Transverse colon (tissue), 4 donors: ENCODE data around the gene INTS11. TPM values are rescaled to one million over a fixed set of nuclear protein-coding genes. Genes with fewer than 3 reads are reported as not detected.

Experiments
- DNase-seq: peaks from one replicate; pipeline ENCODE4 v3.0.0-alpha.2; 2019
- H3K27ac ChIP-seq, 4 donors: fragments of 200-600 bp; sonication (generic); 2 replicates each; pipeline ENCODE4 v1.5.1; 2016 to 2018; ENCODE audit warnings: inconsistent platforms in 4 of 4
- H3K27me3 ChIP-seq: fragments of 200-600 bp; sonication (generic); 2 replicates; pipeline ENCODE4 v1.5.1; 2017; ENCODE audit warnings: inconsistent platforms
- H3K36me3 ChIP-seq, 4 donors: fragments of 200-600 bp; sonication (generic); 2 replicates each; pipeline ENCODE4 v1.5.1; 2017 to 2019; ENCODE audit warnings: inconsistent platforms in 4 of 4
- H3K4me1 ChIP-seq, 4 donors: fragments of 200-600 bp; sonication (generic); 2 replicates each; pipeline ENCODE4 v1.5.1; 2017 to 2020; ENCODE audit warnings: inconsistent platforms in 4 of 4
- H3K4me3 ChIP-seq, 4 donors: fragments of 200-600 bp; sonication (generic); 1 replicate in 1 of 4; 2 replicates in 3 of 4; pipeline versions ENCODE4 v1.5.1 to v1.6.1; 2017 to 2019; ENCODE audit warnings: inconsistent platforms in 4 of 4
- H3K9me3 ChIP-seq, 2 donors: fragments of 200-600 bp; sonication (generic); 2 replicates each; pipeline ENCODE4 v1.5.1; 2017 to 2019; ENCODE audit warnings: inconsistent platforms in 2 of 2
- CTCF ChIP-seq, 5 experiments: fragments of 200-600 bp in 3 of 5; fragments of 450-650 bp in 2 of 5; sonication (generic) in 3 of 5; IDR thresholded peaks; 1 replicate in 2 of 5; 2 replicates in 3 of 5; pipeline ENCODE4 v1.5.1; 2016 to 2017; ENCODE audit warnings: antibody characterized with exemption in 5 of 5, inconsistent platforms in 3 of 5, mild to moderate bottlenecking in 2 of 5, moderate library complexity in 1 of 5
- EP300 ChIP-seq: sonication (generic); formaldehyde crosslinking; IDR thresholded peaks from one replicate; pipeline ENCODE4 v1.6.1; 2017; ENCODE audit warnings: antibody characterized with exemption, low read depth
- POLR2A ChIP-seq: fragments of 450-650 bp; IDR thresholded peaks from one replicate; pipeline ENCODE4 v1.6.1; 2016; ENCODE audit warnings: antibody characterized with exemption, mild to moderate bottlenecking, moderate library complexity
- POLR2AphosphoS5 ChIP-seq, 3 donors: sonication (generic); formaldehyde crosslinking; IDR thresholded peaks; one replicate each; pipeline ENCODE4 v1.6.1; 2016; ENCODE audit warnings: antibody characterized with exemption in 3 of 3
- WGBS, 2 donors: methylation state at CpG; one replicate each; pipeline ENCODE4 v1.1.5; 2018; ENCODE audit warnings: low coverage in 1 of 2; 5-methylcytosine and 5-hydroxymethylcytosine counted together
- in situ Hi-C, 4 donors: fragments of 200-750 bp; cut with MboI; loops; one replicate each; pipeline versions ENCODE4 v1.15.0 to v1.15.1; 2017; ENCODE audit warnings: low sequenced_read_pairs in 3 of 4, low pct_ligation_motif_present in 1 of 4, low pct_unique_long_range_greater_than_20kb in 1 of 4
- intact Hi-C: fragments of 100-400 bp; cut with DNase I; formaldehyde crosslinking; loops from one replicate; pipeline ENCODE4 v1.15.1; 2023; ENCODE audit warnings: low total_unique reads
- total RNA-seq, 4 donors: library from RNA; depleted of rRNA; stranded (reverse); fragments of >200 nt; gene quantifications; one replicate each; pipeline ENCODE4 v1.1.0, GENCODE V29; 2016

Gene INTS11
- total RNA-seq, 4 donors from 2014 or later = 118 to 424 (median 140) TPM

- peak; percentile 45 for DNase-seq
- Histone ChIP-seq H3K4me3 (no peak overlapping the region), H3K27me3 (peaks cover 19% of the 10 kb centered on the region), H3K36me3 (no peaks in the 10 kb centered on the region), H3K27ac (no peak overlapping the region), H3K9me3 (no peaks in the 10 kb centered on the region), H3K4me1 (peaks cover 0 to 12% (median 11%) of the 10 kb centered on the region in 4 donors)
- in situ Hi-C loops (no loop called here), intact Hi-C loops (loop anchor here (2.0 kb wide), 1 partner anchor 168 kb away; no protein-coding TSS in a partner anchor)
- TF ChIP-seq EP300 = no peak
- TF ChIP-seq CTCF (IDR thresholded peaks at IDR 0.05) = no peak
- no peak for TF ChIP-seq POLR2A
- TF ChIP-seq POLR2AphosphoS5 (IDR thresholded peaks at IDR 0.05) = no peak
- 34% methylated on average over 18 of the region's 28 CpGs; no CpG with 5 or more reads in 1 of the 2 donors for WGBS, 2 donors
Observed at GRCh38 chr1:1291023-1291528, 33.4 kb downstream of the INTS11 start.

- peaks cover 27% of the 10 kb centered on the region for H3K27me3 ChIP-seq
- DNase-seq = peak; percentile 83
- in situ Hi-C loops = no loop called here
- no peaks in the 10 kb centered on the region for H3K36me3 ChIP-seq
- H3K9me3 ChIP-seq = no peaks in the 10 kb centered on the region
- no peak overlapping the region for H3K27ac ChIP-seq
- no peak overlapping the region for H3K4me3 ChIP-seq
- peaks cover 0 to 18% (median 15%) of the 10 kb centered on the region in 4 donors for H3K4me1 ChIP-seq
- TF ChIP-seq EP300 (no peak), CTCF (IDR thresholded peaks at IDR 0.05) (peak; percentile 56 to 88 (median 77)), POLR2A (no peak)
- intact Hi-C loops = loop anchor here (2.0 kb wide), 1 partner anchor 167 kb away; no protein-coding TSS in a partner anchor
- 67% methylated on average over 11 of the region's 15 CpGs; no CpG with 5 or more reads in 1 of the 2 donors for WGBS, 2 donors
Observed at GRCh38 chr1:1290238-1290731, 34.2 kb downstream of the INTS11 start.

GRCh38 chr1:1287288-1288110 lies 37.0 kb downstream of the INTS11 start:
- Histone ChIP-seq H3K27ac (no peak overlapping the region), H3K27me3 (peaks cover 33% of the 10 kb centered on the region), H3K4me3 (no peak overlapping the region), H3K36me3 (no peaks in the 10 kb centered on the region), H3K9me3 (no peaks in the 10 kb centered on the region), H3K4me1 (peaks cover 0 to 18% (median 15%) of the 10 kb centered on the region in 4 donors)
- intact Hi-C loops = no loop called here
- DNase-seq = no peak
- in situ Hi-C loops = no loop called here
- 83% methylated on average over 31 of the region's 46 CpGs; no CpG with 5 or more reads in 1 of the 2 donors for WGBS, 2 donors
- TF ChIP-seq POLR2AphosphoS5 (IDR thresholded peaks at IDR 0.05) (no peak), EP300 (no peak), CTCF (IDR thresholded peaks at IDR 0.05) (no peak), POLR2A (no peak)
